GM18867 (cell line): Measurements from ENCODE around the gene BCL2.
A peak's percentile ranks its signal among the peaks of the same experiment; 100 is the strongest.

Source experiments
- ATAC-seq: cut with Tn5 transposase; IDR thresholded peaks from one replicate; pipeline ENCODE4 v1.9.1; 2021; ENCODE audit warnings: mild to moderate bottlenecking, moderate library complexity; ENCODE audit not compliant: unreplicated experiment

BCL2 gene

GRCh38 chr18:63262369-63263335, 56.9 kb downstream of the BCL2 start:
- ATAC-seq = no peak

- no peak for ATAC-seq
Measured at GRCh38 chr18:63261029-63261428, 58.5 kb downstream of the BCL2 start.

DNA sequence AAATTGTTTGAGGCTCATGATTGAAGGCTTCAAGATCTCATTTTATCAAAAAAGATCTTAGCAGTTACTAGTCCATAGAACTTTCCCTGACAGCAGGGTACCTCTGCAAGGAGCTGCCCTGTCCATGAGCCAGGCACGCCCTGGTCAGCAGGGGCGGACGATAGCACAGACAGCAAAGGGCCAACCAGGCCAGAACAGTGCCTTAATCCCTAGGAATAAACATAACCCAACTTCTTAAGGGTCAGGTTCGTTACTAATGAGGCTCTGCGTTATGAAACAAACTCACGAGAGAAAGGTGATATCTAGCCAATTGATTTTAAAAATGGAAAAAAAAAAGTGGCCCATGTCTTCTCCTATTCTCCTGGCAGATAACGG, 59.2 kb downstream of the BCL2 start:
- no peak for ATAC-seq

- ATAC-seq = peak; percentile 37
Measured at GRCh38 chr18:63259567-63260379, 59.8 kb downstream of the BCL2 start.

DNA sequence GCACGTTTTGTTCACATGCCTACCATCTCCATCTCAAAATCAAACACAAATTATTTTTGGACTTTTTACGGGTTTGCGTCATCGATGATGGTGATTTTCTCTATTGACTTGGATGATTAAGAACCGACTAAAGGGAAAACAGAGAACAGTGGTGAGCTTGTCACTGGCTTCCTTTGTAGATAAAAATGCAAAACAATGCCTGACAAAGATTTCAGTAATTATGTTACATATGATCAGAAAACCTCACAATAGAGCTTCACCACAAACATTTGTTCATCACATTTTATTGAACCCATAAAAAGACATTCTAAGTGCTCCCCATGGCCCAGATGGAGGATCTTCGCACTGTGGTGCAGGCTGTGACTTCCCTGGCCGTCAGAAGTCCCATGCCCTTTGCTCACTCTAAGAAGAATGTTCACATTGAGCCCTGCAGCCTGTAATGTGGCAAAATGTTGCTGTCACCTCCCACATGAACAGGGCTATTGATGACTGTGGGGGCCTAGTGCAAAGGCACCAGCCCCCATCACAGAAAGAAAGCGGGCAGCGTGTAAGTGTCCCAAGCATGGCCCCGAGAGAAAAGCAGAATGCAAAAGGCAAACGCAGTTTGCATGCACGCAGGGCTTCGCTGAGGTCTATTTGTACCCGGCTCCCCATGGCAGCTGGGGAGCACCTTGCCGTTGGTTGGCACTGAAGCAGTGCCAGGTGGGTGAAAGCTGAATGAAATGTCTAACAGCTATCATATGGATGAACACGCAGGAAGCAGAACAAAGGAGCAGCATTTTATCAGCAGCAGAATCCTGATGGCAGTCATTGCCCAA, 60.6 kb downstream of the BCL2 start:
- no peak for ATAC-seq

- ATAC-seq = peak; percentile 47
Measured at GRCh38 chr18:63257453-63257852, 62.1 kb downstream of the BCL2 start.

- ATAC-seq = no peak
Measured at GRCh38 chr18:63255435-63255834, 64.1 kb downstream of the BCL2 start.

GRCh38 chr18:63254716-63255399, 64.7 kb downstream of the BCL2 start:
- no peak for ATAC-seq

DNA sequence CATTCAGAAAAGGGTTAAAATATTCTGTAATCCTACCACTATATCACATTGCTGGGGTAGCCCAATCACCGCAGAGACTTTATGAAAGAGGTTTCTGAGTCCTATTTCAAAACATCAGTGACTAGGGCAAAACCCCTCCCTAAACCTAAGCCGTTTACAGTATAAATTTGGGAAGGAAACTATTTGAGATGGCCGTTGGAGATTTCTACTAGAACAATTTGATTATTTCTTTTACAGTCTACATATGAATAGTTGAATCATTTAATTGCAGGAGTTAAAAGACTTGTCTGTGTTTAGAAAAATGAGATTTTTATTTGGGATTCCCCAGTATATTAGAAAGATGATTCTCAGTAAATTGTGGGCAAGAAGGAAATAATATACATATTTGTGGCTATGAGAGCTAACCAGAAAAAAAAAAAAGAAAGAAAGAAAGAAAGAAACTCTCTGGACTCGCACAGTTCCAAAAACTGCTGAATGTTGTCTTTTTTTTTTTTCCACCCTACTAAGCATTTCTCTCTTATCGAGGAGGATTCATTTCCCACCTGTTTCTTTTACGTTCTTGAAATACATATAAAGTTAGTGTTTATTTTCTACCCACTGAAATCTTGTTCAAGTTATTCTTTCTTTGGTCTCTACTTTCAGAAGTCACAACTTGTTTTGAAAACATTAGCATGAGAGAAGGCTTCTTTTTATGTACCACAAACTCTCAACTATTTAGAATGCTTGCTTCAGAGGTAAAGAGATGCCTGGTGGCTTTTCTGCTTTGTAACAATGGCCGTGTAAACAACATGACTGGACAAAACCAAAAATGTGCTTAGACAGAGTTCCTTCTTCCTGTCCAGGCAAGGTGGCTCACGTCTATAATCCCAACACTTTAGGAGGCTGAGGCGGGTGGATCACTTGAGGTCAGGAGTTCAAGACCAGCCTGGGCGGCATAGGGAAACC, 65.9 kb downstream of the BCL2 start:
- ATAC-seq = no peak

DNA sequence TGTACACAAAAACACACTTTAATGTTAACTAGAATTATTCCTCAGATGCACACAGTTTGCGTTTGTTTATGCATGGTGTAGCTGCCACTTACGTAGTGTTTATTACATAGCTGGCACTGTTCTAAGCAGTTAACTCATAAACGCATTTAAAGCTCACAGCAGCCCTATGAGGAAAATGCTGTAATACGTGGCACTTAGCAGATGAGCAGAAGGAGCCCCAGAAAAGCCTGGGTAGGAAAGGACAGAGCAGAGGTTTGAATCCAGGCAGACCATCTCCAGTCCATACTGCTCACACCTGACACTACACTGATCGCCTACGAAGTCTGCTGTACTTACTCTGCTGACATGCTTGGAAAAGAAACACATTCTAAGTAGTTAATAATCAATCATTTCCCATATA, 66.6 kb downstream of the BCL2 start:
- ATAC-seq = no peak

- no peak for ATAC-seq
Measured at GRCh38 chr18:63249771-63250170, 69.8 kb downstream of the BCL2 start.

- no peak for ATAC-seq
Measured at GRCh38 chr18:63247926-63248325, 71.6 kb downstream of the BCL2 start.

GRCh38 chr18:63247506-63247905, 72.1 kb downstream of the BCL2 start:
- ATAC-seq = no peak

DNA sequence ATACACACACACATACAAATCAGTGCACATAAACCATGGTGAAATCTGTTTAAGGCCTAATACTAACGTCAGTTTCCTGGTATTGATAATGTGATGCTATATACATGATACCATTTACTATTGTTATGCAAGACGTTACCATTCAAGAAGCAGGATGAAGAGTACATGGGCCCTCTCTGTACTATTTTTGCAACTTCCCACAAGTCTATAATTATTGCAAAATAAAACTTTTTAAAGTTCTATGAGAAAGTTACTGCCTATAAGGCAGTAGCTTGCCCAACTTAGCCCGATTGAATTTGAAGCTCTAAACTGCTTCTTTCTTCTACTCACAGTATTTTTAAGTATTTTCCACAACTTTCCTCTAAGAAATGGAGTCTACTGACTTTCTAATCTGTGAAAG, 74.0 kb downstream of the BCL2 start:
- ATAC-seq = no peak

- ATAC-seq = no peak
Measured at GRCh38 chr18:63244607-63245006, 75.0 kb downstream of the BCL2 start.

- ATAC-seq = no peak
Measured at GRCh38 chr18:63241760-63242159, 77.8 kb downstream of the BCL2 start.

DNA sequence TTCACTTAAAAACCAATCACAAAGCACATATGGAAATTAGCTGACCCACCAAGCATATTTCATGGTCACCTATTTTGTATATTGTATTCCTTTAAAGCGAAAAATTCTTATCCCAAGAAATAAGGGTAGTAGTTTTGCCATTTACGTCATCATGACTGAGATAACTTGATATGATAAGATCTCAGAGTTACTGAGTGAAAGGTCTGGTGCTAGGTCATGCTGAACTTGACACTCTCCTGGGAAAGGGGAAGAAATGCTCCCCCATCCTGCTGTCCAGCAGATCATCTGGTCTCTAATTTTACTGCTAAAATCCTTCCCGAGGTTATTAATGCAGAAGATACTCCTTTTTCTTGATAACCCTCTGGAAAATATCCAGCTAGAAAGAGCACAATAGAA, 78.3 kb downstream of the BCL2 start:
- no peak for ATAC-seq

GRCh38 chr18:63240531-63241316, 78.8 kb downstream of the BCL2 start:
- ATAC-seq = no peak

DNA sequence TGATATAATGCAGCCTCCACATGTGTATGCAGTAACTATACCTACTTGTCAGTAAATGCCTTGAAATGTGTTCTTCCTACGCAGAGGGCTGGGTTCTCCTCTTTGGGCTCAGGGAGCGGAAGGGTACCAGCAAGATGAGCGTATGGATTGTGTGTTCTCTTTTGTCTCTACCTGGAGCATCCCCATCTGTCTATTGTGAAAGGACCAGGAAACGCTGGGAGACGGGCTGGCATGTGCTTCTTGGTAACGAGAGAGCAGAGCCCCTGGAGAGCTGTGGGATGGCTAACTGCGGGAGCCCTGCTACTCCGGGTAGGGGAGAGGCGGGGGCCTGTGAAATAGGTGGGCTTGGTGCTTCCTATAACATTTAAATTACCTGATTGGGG, 80.9 kb downstream of the BCL2 start:
- no peak for ATAC-seq
